ENCODE measurements around the gene KLHDC8A. TPM values are rescaled to one million over a fixed set of nuclear protein-coding genes. Genes with fewer than 3 reads are reported as not detected.

The KLHDC8A gene
- total RNA-seq, 1 experiment from 2014 or later: 0.49 TPM

DNA sequence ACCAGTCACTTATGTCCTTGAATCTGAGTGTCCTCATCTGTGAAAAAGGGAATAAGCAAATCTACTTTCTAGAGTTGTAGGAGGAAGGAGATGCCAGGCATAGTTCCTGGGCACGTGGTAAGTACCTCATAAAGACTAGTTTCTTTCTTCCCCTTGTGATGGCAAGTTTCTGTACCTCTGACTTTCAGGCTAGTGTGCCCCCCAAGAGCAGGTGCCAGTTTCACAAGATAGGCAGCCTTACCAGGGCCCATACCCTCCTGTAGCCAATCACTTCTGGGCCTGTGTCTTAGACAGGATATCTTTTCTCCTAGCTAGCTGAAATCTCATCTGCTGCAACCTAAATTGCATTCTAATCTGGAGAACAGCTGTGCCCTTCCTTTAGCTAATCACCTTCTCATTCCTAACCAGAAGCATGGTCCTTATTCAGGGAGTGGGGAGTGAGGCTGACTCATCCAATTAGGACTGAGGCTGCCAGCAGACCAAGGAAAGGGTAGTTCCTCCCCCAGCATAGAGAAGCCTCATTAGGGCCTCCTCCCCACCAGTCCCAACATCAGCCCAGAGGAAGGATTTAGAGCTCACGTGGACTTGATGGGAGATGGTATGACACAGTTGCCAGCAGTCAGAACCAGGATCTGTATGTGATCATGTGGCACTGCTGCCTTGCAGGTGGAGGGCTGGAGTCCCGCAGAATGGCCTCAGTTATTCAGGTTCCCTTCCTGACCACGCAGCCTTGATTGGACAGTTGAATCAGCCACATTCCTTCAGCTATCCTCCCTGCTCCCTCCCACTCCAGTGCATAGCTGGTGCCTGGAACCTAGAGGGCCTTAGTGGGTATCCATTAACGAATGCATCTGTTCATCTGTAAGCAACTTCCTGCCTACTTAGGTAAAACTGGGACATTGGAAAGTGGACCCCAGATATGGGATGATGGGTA, 7.9 kb downstream of the KLHDC8A start:
- BruUV-seq (replicated peaks): no TSS peak
- Histone ChIP-seq H3K4me2 (ENCODE audit: low read length) (no peak overlapping the region), H2AFZ (ENCODE audit: low read depth, low read length, poor library complexity, severe bottlenecking) (no peak overlapping the region), H3K9me3 (ENCODE audit: control insufficient read depth in 1 of 2, insufficient read depth in 1 of 2, low read depth in 1 of 2, low read length in 2 of 2) (no peaks in the 10 kb centered on the region), H3K36me3 (ENCODE audit: control insufficient read depth in 1 of 2, insufficient read depth in 2 of 2, low read length in 2 of 2) (no peaks in the 10 kb centered on the region), H3K27me3 (ENCODE audit: insufficient read depth, low read length) (no peaks in the 10 kb centered on the region), H3K27ac (ENCODE audit: low read depth, low read length) (no peak overlapping the region), H3K4me1 (ENCODE audit: control insufficient read depth in 1 of 2, insufficient read depth in 2 of 2, low read length in 2 of 2) (peaks cover 2 to 22% of the 10 kb centered on the region in 2 experiments; a peak in 3 of 4 replicates), H3K9me2 (ENCODE audit: insufficient read depth) (no peaks in the 10 kb centered on the region), H3K79me2 (ENCODE audit: insufficient read depth, low read length) (no peaks in the 10 kb centered on the region), H3K9ac (ENCODE audit: low read length) (no peak overlapping the region), H4K20me1 (ENCODE audit: insufficient read depth) (no peaks in the 10 kb centered on the region), H3K4me3 (replicated peaks in 1 of 2; ENCODE audit: low read depth in 1 of 2, low read length in 2 of 2) (no peak overlapping the region)
- TF ChIP-seq, protein P1, sequence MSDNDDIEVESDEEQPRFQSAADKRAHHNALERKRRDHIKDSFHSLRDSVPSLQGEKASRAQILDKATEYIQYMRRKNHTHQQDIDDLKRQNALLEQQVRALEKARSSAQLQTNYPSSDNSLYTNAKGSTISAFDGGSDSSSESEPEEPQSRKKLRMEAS (IDR thresholded peaks at IDR 0.05): no peak
- TF ChIP-seq RAD21 (IDR thresholded peaks at IDR 0.05; ENCODE audit: low read depth): no peak
- TF ChIP-seq SIN3A (IDR thresholded peaks at IDR 0.05; ENCODE audit: low read depth): no peak
- no peak for TF ChIP-seq POLR2AphosphoS5 (IDR thresholded peaks at IDR 0.05; ENCODE audit: low read depth, low read length)
- no peak for TF ChIP-seq EGR1 (IDR thresholded peaks at IDR 0.05; ENCODE audit: low read depth)
- no peak for TF ChIP-seq POLR2A (IDR thresholded peaks at IDR 0.05; ENCODE audit: borderline replicate concordance, extremely low read depth, insufficient read depth, insufficient read length)
- no peak for TF ChIP-seq CBX3 (IDR thresholded peaks at IDR 0.05; ENCODE audit: low read depth)
- no peak for TF ChIP-seq EZH2phosphoT487 (IDR thresholded peaks at IDR 0.05; ENCODE audit: borderline replicate concordance)
- TF ChIP-seq FOSL1 (IDR thresholded peaks at IDR 0.05; ENCODE audit: low read depth): no peak
- TF ChIP-seq EZH2 (IDR thresholded peaks at IDR 0.05): no peak
- POLR2A ChIA-PET: no interaction called here
- DNase-seq (ENCODE audit: low read depth, low spot score) (no peak), ATAC-seq (no peak)
- intact Hi-C loops (cut with micrococcal nuclease): no loop called here
- RAD21 ChIA-PET (ENCODE audit: low non-redundant PET in 1 of 2, low total read pairs in 2 of 2, uncharacterized antibody in 2 of 2, unreplicated experiment in 2 of 2): no interaction called here
- CTCF ChIA-PET: interaction anchor here (1.3 kb wide), 2 partner anchors 14 to 175 kb away, joined by 3 to 4 read pairs; no protein-coding TSS in a partner anchor
